ENCODE measurements around the gene NLRP6.
"Not testable (repeated sequence)": the region's sequence is repeated elsewhere in the genome, so short reads cannot be mapped to it uniquely, and the experiment has no call there.

NLRP6 gene

GRCh38 chr11:278001-278951 lies at the start of gene NLRP6:
Gene NLRP6 (plus strand): TSS chr11:278407. CDS start chr11:278570, 163 bp downstream.
- no peak for DNase-seq

GRCh38 chr11:230431-230830 lies 47.8 kb upstream of the NLRP6 start:
- no peak for DNase-seq

GRCh38 chr11:232783-233565 lies 45.2 kb upstream of the NLRP6 start:
- DNase-seq = no peak

GRCh38 chr11:235180-235579 lies 43.0 kb upstream of the NLRP6 start:
- no peak for DNase-seq

DNA sequence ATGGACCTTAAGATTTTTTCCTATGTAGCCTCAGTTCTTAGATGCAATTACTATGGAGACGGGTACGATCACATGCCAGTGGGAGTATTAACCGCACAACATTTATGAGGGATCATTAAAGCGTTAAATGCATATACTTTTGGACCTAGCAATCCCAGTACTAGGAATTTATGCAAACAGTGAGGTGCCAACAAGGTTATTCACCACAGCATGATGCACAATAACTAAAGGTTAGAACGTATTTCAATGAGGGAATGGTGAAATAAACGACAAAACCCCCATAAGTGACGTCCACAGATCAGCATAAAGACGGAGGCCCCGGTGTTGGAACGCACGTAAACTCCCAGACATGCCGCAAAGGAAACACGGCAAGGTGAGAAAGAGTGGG lies 42.6 kb upstream of the NLRP6 start:
- DNase-seq = peak in 1 of 6 experiments; percentile 61

DNA sequence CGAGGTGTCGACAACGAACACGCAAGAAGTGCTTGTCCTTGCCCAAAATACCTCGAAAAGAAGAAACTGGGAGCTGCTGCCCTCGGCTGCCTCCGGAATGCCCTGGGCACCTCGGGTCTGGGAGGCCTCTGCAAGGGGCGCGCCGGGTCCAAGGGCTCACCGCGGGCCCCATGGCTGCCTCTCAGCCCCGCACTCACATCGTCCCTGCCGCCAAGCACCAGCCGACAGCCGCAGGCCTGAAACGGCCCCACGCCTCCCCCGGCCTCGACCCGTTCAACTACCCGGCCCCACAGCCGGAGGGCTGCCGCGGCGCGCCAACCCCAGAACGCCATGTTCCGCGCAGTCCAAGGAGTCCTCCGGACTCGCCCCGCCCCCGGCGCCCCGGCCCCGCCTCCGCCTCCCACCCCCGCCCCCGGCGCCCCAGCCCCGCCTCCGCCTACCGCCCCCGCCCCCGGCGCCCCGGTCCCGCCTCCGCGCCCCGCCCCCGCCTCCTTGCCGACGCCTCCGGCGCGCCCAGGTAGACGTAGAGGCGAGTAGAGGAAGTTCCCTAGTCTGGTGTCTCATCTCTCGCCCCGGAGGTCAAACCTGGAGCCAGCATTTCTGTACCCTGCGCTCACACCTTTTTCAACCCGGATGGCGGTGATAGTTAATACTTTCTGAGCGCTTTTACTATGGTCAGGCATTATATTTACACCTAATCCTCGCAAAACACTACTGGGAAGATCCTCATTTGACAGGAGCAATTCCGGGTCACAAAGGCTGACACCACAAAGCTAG lies 42.0 kb upstream of the NLRP6 start, which contains the start of gene SIRT3:
Gene SIRT3 (minus strand): TSS at position 346 of the 777 bp plus-strand sequence. CDS start 14 bp downstream, at position 332.
- DNase-seq = peak; percentile 79 to 92 (median 87)

DNA sequence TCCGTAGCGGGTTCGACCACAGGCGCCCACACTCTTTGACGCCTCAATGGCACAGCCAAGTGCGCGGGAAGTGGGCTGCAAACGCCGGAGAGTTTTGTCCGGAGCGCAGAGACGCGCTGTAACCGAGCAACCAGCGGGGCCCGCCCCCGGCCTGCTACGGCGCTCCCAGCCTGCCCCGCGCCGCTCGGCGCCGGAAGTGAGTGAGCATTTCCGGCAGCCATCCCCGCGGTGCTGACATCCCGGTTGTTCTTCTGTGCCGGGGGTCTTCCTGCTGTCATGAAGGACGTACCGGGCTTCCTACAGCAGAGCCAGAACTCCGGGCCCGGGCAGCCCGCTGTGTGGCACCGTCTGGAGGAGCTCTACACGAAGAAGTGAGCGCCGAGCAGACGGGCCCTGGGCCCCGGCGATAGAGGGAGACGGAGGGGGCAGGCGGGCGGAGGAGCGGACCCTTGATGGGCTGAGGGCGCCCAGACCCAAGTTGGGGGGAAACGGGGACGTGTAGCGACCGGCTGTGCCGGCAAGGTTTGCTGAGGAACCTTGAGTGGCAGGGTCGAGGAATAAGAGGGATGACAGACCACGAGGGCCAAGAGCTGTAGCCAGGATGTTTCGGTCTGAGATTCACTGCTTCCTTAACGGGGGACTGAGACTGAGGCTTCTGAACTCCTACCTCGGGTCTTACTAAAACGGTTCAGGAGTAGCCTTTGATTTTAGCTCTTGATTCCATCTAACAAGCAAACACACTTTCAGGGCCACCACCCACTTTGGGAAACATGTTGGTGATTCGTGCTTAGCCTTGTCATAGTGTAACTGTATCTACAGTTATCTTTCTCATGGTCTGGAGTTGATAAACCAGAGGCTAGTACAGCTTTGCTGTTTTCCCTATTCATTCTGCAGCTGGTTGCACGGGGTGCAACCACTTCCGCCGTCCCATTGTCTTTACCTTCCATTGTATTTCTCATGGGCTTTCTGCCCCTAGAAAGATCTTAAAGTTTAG lies 41.1 kb upstream of the NLRP6 start, which contains the start of gene PSMD13:
Gene PSMD13 (plus strand): TSS at position 203 of the 994 bp plus-strand sequence. CDS start 74 bp downstream, at position 277.
- DNase-seq = peak; percentile 76 to 92 (median 82)

- not testable (repeated sequence) for DNase-seq
Observed at GRCh38 chr11:238346-238745, 39.9 kb upstream of the NLRP6 start.

DNA sequence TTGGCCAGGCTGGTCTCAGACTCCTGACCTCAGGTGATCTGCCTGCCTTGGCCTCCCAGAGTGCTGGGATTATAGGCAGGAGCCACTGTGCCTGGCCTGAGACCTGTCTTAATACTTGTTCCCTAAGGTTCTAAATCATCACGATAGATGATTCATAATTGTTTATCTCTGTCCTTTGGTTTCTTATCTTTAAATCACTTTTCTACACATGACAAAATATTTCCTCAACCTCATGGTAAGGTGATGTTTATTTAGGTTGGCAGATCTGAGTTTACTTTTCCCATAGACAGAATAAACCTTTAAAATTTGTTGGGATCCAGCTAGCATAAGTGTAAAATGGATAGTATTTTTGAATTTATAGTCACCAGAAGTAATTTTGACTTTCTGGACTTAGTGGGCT lies 37.9 kb upstream of the NLRP6 start:
- DNase-seq = no peak

GRCh38 chr11:241634-242033 lies 36.6 kb upstream of the NLRP6 start:
- no peak for DNase-seq

DNA sequence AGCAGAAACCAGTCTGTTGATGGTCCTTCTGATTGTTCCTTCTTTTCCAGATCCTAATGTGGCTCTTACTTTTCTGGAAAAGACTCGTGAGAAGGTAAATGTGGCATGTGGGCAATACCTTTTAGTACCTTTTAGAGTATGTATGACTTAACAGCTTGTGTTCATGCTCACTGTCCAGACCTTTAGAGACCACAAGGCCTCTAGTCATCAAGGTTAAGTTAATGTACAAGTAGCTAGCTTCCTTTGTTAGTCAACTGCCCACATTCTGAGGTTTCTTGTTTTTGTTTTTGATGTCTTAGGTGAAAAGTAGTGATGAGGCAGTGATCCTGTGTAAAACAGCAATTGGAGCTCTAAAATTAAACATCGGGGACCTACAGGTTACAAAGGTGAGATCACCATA lies 33.8 kb upstream of the NLRP6 start:
- no peak for DNase-seq

DNA sequence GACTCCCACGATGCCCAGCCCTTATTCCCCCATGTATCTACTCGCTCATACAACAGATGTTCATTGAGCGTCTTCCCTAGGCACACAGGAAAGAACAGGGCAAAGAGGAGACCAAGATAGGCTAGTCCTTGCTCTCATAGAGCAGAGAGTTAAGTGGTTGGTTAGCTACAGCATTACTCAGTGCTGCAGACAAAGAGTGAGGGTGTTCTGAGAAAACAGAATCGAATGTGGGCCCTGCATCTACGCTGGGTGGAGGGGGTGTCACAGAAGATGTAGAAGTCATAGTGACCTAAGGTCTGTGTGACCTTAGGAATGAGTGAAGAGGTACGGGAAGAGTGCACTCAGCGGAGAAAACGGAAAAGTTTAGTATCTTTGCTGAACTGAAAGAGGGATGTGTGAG lies 29.1 kb upstream of the NLRP6 start:
- DNase-seq = no peak

GRCh38 chr11:250274-250673 lies 27.9 kb upstream of the NLRP6 start:
- DNase-seq = no peak

GRCh38 chr11:250740-251299 lies 27.4 kb upstream of the NLRP6 start:
- DNase-seq = peak; percentile 69 to 86 (median 77)

- DNase-seq = no peak
Observed at GRCh38 chr11:251550-251949, 26.7 kb upstream of the NLRP6 start.

- DNase-seq = no peak
Observed at GRCh38 chr11:252666-253065, 25.5 kb upstream of the NLRP6 start.

- DNase-seq = no peak
Observed at GRCh38 chr11:253160-253885, 24.9 kb upstream of the NLRP6 start.

DNA sequence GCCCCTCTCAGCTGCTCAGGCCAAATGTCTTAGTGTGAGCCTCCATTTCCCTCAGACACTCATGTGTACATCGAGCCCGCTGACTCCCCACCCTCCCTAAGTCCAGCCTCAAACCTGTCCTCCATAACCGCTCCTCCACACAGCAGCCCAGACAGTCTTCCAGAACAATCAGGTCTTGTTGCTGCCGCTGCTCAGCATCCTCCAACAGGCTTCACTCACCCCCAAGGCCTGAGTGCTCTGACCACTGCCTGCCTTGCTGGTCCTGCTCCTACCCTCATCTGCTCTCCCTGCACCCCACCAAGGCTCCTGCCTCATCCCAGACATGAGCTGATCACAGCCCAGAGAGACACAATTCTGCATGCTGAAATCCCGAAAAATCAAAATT lies 24.3 kb upstream of the NLRP6 start:
- no peak for DNase-seq

GRCh38 chr11:255176-255575 lies 23.0 kb upstream of the NLRP6 start:
- DNase-seq = no peak

DNA sequence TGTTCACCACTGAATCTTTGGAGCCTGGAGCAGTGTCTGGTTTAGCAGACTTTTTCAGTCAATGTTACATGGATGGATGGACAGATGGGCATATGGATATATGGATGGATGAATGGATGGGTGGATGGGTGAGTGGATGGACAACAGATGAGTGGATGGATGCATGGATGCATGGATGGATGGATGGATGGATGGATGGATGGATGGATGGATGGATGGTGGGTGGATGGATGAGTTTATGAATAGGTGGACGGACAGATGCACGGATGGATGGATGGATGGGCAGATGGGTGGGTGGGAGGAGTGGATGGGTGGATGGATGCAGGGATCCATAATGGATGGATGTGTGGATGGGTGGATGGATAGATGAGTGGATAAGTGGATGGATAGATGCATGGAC lies 22.4 kb upstream of the NLRP6 start:
- no peak for DNase-seq

Data from stimulated activated naive CD4-positive, alpha-beta T cell (primary cell).